K562 (cell line): Measurements from ENCODE around the gene MRPS35.

Source experiments
- FOXJ3 ChIP-seq: sonication (generic); formaldehyde crosslinking; IDR thresholded peaks from 2 replicates; pipeline ENCODE4 v1.4.0; 2020; ENCODE audit warnings: mild to moderate bottlenecking, missing genetic modification reagents
- KAT8 ChIP-seq: fragments of 450-650 bp; IDR thresholded peaks from 2 replicates; pipeline ENCODE4 v1.6.1; 2016; ENCODE audit warnings: low read depth, mild to moderate bottlenecking
- TF ChIP-seq, protein P1 (sequence below), 3 experiments: IDR thresholded peaks in 2 of 3; conservative IDR thresholded peaks in 1 of 3; 2 replicates each; pipeline ENCODE4 v1.5.1; 2011 to 2012; ENCODE audit warnings: low read length in 3 of 3, mild to moderate bottlenecking in 3 of 3, control low read depth in 2 of 3, improper control_type of control experiment in 1 of 3, inconsistent platforms in 1 of 3, low read depth in 1 of 3, mixed read lengths in 1 of 3, moderate library complexity in 1 of 3; ENCODE audit not compliant: insufficient read depth in 2 of 3
- TF ChIP-seq, protein P2 (sequence below): sonication (generic); formaldehyde crosslinking; IDR thresholded peaks from 2 replicates; pipeline ENCODE4 v1.9.0; 2022; ENCODE audit warnings: mild to moderate bottlenecking, missing genetic modification reagents

DNA sequence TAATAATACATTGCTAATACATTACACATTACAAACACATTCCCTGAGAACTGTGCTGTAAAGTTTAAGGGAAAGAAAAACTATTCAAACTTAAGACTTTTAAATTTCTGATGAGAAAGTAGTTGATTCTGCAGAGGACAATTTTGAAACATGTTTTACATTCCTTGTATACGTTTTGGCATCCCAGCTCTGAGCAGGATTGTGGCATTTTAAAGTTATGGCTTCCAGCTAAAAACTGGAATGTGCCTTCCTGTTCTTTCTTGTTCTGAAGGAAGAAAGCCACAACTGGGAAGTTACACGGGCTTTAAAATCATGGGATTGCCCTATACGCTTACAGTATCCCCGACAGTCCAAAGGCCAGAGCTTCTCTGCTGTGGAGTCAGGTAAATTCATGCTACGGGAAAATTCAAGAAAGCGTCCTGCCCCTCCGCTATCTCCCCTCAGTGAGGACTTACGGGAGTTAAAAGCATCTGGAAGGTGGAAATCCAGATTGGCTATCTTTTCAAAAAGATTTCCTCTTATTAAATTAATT is 58.6 kb downstream of the MRPS35 start:
- TF ChIP-seq, protein P1, sequence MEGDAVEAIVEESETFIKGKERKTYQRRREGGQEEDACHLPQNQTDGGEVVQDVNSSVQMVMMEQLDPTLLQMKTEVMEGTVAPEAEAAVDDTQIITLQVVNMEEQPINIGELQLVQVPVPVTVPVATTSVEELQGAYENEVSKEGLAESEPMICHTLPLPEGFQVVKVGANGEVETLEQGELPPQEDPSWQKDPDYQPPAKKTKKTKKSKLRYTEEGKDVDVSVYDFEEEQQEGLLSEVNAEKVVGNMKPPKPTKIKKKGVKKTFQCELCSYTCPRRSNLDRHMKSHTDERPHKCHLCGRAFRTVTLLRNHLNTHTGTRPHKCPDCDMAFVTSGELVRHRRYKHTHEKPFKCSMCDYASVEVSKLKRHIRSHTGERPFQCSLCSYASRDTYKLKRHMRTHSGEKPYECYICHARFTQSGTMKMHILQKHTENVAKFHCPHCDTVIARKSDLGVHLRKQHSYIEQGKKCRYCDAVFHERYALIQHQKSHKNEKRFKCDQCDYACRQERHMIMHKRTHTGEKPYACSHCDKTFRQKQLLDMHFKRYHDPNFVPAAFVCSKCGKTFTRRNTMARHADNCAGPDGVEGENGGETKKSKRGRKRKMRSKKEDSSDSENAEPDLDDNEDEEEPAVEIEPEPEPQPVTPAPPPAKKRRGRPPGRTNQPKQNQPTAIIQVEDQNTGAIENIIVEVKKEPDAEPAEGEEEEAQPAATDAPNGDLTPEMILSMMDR (IDR thresholded peaks at IDR 0.05 in 2 of 3, conservative IDR thresholded peaks at IDR 0.05 in 1 of 3; ENCODE audit: insufficient read depth in 2 of 3, low read depth in 1 of 3, low read length in 3 of 3) = no peak
- TF ChIP-seq KAT8 (no peak), FOXJ3 (CRISPR knock-in tag) (no peak)
- TF ChIP-seq, protein P2, sequence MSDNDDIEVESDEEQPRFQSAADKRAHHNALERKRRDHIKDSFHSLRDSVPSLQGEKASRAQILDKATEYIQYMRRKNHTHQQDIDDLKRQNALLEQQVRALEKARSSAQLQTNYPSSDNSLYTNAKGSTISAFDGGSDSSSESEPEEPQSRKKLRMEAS (CRISPR knock-in tag) = no peak
